ENCODE data around the gene AGAP1.

AGAP1 gene

GRCh38 chr2:235468978-235469655 lies 24.7 kb upstream of the AGAP1 start:
- no peak for DNase-seq (ENCODE audit: low read depth)
- no peak overlapping the region for H3K4me3 ChIP-seq (ENCODE audit: low read depth, low read length)
- no peak for TF ChIP-seq CTCF (IDR thresholded peaks at IDR 0.05; ENCODE audit: low read depth, low read length, missing control alignments)

DNA sequence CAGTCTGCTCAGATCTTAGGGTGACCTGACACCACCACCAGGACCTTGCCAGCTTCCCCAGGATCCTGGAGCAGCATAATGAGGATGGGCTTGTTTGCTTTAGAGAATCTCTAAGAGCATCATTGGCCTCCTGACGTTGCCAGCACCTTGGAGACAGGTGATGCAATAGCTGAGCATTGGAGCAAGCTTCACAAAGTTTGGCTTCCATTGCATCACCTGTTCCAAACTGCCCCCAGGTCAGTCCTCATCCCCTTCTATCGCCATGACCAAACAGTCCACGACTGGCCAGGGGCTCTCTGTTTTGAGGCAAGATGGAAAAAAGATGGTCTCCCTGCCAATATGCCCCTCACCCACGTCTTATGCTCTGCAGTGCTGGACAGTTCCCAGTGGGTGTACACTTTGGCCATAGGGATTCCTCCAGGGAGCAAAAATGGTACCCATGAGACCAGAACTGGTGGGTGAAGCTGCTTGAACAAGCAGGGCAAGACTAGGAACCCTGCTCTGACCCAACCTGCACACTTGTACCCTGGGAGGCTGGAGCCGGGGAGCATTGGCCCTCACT lies 22.6 kb upstream of the AGAP1 start:
- no peak overlapping the region for H3K4me3 ChIP-seq (ENCODE audit: low read depth, low read length)
- TF ChIP-seq CTCF (IDR thresholded peaks at IDR 0.05; ENCODE audit: low read depth, low read length, missing control alignments), result no peak
- no peak for DNase-seq (ENCODE audit: low read depth)

DNA sequence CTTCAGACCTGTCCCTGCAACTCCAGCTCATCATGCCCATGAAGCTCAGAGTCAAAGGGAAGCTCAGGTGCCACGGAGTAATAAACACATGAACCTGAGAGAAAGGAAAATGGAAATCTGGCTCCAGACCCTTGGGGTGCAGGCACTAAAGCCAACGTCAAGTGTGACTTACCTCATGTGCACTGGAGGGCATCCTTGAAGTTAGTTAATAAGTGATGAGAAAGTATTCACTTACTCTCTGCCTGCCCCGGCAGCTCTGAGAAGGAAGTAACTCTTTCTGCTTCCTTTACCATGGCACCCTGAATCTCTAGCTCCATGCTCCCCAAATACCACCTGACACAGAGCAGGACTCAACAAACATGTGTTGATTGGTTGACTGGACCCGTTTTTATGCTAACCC lies 21.4 kb upstream of the AGAP1 start:
- TF ChIP-seq CTCF (IDR thresholded peaks at IDR 0.05; ENCODE audit: low read depth, low read length, missing control alignments), result no peak
- no peak for DNase-seq (ENCODE audit: low read depth)
- no peak overlapping the region for H3K4me3 ChIP-seq (ENCODE audit: low read depth, low read length)

- no peak overlapping the region for H3K4me3 ChIP-seq (ENCODE audit: low read depth, low read length)
- no peak for TF ChIP-seq CTCF (IDR thresholded peaks at IDR 0.05; ENCODE audit: low read depth, low read length, missing control alignments)
- no peak for DNase-seq (ENCODE audit: low read depth)
Observed at GRCh38 chr2:235478609-235479008, 15.2 kb upstream of the AGAP1 start.

DNA sequence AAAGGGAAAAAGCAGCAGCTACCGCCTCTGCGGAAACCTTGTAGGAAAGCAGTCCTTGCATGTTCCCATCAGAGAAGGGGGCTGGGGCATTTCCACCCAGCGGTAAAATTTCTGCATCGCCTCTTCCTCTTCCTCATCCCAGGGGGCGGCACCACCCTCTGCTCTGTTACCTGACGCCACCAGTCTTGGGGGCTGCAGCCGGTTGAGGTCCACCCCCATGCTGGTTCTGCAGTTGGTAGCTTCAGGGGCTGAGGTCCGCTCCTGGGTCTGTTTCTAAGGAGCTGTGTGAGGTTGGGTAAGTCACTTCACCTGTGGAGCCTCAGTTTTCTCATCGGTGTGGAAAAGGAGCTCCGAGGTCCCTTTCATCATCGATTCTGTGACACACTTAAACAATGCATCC lies 14.2 kb upstream of the AGAP1 start:
- no peak for TF ChIP-seq CTCF (IDR thresholded peaks at IDR 0.05; ENCODE audit: low read depth, low read length, missing control alignments)
- H3K4me3 ChIP-seq (ENCODE audit: low read depth, low read length), result no peak overlapping the region
- DNase-seq (ENCODE audit: low read depth), result no peak

DNA sequence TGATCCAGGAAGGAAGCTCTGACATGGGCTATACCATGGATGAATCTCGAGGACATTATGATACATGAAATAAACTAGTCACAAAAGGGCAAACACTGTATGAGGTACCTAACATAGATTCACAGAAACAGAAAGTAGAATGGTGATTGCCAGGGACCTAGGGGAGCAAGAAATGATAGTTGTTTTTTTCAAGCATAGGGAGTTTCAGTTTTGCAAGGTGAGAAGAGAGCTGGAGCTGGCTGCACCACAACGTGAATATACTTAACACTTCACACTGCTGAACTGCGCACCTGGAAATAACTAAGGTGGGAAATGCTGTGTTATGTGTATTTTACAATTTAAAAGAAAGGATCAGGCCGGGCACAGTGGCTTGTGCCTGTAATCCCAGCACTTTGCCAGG lies 13.2 kb upstream of the AGAP1 start:
- TF ChIP-seq CTCF (IDR thresholded peaks at IDR 0.05; ENCODE audit: low read depth, low read length, missing control alignments), result no peak
- H3K4me3 ChIP-seq (ENCODE audit: low read depth, low read length), result no peak overlapping the region

DNA sequence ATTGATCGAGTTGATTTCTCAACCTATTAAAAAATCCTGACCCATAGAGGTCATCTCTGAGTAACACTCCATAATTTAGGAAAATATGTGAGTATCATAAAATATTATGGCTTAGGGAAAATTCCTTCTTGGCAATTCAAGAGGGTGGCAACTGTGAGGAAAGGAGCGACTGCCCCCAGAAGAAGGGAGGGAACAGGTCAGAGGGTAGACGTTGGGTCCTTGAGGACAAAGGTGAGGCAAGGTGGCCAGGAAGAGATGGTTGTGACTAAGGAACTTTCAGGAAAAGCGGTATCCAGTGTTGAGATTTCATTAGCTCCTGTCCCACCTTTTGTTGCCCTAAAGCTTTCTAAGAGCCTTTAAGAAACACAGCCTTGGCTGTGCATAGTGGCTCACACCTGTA lies 10.5 kb upstream of the AGAP1 start:
- no peak for DNase-seq (ENCODE audit: low read depth)
- no peak for TF ChIP-seq CTCF (IDR thresholded peaks at IDR 0.05; ENCODE audit: low read depth, low read length, missing control alignments)
- H3K4me3 ChIP-seq (ENCODE audit: low read depth, low read length), result no peak overlapping the region

More for the DNA sequence above, 13.2 kb upstream of the AGAP1 start:
- DNase-seq (ENCODE audit: low read depth), result no peak

Measured in GM12864 (cell line).